Measurements from ENCODE around the gene MDN1.

DNA sequence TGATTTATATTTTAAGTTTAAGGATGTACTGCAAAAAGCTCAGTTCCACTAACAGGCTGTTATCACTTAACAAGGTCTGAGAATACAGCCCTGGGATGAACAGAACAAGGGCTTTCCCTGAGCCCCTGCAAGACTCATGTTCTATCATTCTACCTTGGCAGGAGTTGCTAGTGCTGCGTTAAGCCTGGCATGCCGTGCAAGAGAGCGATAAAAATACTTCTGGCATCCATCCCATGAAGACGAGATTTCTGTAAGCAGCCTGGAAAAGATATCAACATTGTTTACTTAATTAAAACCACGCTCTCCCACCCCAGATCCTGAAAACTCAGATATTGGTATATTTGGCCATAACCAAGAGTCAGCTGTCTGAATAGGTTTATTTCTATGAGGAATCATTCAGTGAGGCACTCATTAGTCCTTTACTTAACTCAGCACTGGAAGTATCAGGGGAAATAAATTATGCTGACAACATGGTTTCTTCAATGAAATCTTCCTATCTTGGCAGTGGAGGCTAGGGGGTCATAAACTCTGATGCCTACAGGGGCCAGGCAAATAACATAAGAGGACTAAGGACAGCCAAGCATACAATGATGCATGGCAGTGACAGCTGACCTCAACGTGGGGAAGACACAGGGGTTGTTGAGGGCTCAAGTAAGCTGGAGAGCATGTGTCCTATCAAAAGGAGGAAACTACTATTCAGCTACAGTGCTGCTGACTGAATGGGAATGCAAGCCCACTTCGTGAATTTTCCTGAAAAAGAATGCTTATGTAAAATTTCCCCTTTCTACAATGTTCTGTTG is 143.4 kb downstream of the MDN1 start:
- no peak for TF ChIP-seq EZH2phosphoT487 (IDR thresholded peaks at IDR 0.05; ENCODE audit: low read depth, severe bottlenecking, unreplicated experiment)
- TF ChIP-seq, protein P1, sequence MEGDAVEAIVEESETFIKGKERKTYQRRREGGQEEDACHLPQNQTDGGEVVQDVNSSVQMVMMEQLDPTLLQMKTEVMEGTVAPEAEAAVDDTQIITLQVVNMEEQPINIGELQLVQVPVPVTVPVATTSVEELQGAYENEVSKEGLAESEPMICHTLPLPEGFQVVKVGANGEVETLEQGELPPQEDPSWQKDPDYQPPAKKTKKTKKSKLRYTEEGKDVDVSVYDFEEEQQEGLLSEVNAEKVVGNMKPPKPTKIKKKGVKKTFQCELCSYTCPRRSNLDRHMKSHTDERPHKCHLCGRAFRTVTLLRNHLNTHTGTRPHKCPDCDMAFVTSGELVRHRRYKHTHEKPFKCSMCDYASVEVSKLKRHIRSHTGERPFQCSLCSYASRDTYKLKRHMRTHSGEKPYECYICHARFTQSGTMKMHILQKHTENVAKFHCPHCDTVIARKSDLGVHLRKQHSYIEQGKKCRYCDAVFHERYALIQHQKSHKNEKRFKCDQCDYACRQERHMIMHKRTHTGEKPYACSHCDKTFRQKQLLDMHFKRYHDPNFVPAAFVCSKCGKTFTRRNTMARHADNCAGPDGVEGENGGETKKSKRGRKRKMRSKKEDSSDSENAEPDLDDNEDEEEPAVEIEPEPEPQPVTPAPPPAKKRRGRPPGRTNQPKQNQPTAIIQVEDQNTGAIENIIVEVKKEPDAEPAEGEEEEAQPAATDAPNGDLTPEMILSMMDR (IDR thresholded peaks at IDR 0.05; ENCODE audit: poor library complexity), result no peak
- no peak for TF ChIP-seq EZH2 (IDR thresholded peaks at IDR 0.05; ENCODE audit: borderline replicate concordance)

Measured in hepatocyte (in vitro differentiated cells).